ENCODE results near the gene CFDP1. TPM values are rescaled to one million over a fixed set of nuclear protein-coding genes. Genes with fewer than 3 reads are reported as not detected.

CFDP1 gene
- total RNA-seq = 10 to 100 TPM; 42.4 to 43.7 TPM

- ChIA-PET POLR2A (no interaction called here), CTCF (interaction anchor here (0.6 to 2.4 kb wide), 6 partner anchors 11 to 234 kb away, joined by 3 to 9 read pairs (median 4); no protein-coding TSS in a partner anchor)
- peak; percentile 97 for DNase-seq
- Mint-ChIP-seq H3K9me3 (no peaks in the 10 kb centered on the region), H3K4me1 (peaks cover 41% of the 10 kb centered on the region), H3K27me3 (no peaks in the 10 kb centered on the region), H3K27ac (peak within 1 kb of the TSS; percentile 99), H3K36me3 (ENCODE audit: low read depth) (peaks cover 11% of the 10 kb centered on the region), H3K4me3 (peak within 1 kb of the TSS; percentile 90)
Observed at GRCh38 chr16:75432828-75433731, at the start of gene CFDP1. TSS of gene CFDP1 (minus strand) at chr16:75433503. CDS start at chr16:75433352, 151 bp downstream.

GRCh38 chr16:75482434-75483205, 49.3 kb upstream of the CFDP1 start:
- ChIA-PET CTCF (interaction anchor here (0.6 to 1.8 kb wide), 5 partner anchors 12 to 597 kb away, joined by 3 to 7 read pairs (median 4); partner anchors contain the start of gene CHST6), POLR2A (no interaction called here)
- Mint-ChIP-seq H3K4me1 (peaks cover 5% of the 10 kb centered on the region), H3K27ac (no peak overlapping the region), H3K27me3 (peaks cover 6% of the 10 kb centered on the region), H3K9me3 (no peaks in the 10 kb centered on the region), H3K36me3 (ENCODE audit: low read depth) (no peaks in the 10 kb centered on the region), H3K4me3 (no peak overlapping the region)
- no peak for DNase-seq

DNA sequence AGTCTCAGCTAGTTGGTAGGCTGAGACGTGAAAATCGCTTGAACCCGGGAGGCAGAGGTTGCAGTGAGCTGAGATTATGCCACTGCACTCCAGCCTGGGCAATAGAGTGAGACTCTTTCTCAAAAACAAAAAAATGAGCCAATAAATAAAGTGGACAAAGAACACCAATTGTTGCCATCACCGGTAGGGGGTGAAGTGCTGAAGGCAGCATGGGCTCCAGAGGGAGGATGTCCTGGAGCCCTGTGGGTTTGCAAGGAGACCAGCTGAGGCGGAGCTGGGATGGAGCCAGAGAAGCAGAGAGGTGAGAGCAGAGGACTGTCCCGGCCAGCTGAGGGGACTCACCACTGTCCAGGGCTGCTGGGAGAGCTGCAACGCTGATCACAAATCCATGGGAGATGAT, 48.2 kb upstream of the CFDP1 start:
- no peak overlapping the region for H3K4me3 Mint-ChIP-seq
- H3K4me1 Mint-ChIP-seq = peaks cover 5% of the 10 kb centered on the region
- no peaks in the 10 kb centered on the region for H3K9me3 Mint-ChIP-seq
- DNase-seq = no peak
- peaks cover 6% of the 10 kb centered on the region for H3K27me3 Mint-ChIP-seq
- ChIA-PET CTCF (interaction anchor here (0.6 to 1.8 kb wide), 5 partner anchors 13 to 893 kb away, joined by 3 to 7 read pairs (median 5); partner anchors contain the start of gene CHST6), POLR2A (no interaction called here)
- no peaks in the 10 kb centered on the region for H3K36me3 Mint-ChIP-seq (ENCODE audit: low read depth)
- no peak overlapping the region for H3K27ac Mint-ChIP-seq

DNA sequence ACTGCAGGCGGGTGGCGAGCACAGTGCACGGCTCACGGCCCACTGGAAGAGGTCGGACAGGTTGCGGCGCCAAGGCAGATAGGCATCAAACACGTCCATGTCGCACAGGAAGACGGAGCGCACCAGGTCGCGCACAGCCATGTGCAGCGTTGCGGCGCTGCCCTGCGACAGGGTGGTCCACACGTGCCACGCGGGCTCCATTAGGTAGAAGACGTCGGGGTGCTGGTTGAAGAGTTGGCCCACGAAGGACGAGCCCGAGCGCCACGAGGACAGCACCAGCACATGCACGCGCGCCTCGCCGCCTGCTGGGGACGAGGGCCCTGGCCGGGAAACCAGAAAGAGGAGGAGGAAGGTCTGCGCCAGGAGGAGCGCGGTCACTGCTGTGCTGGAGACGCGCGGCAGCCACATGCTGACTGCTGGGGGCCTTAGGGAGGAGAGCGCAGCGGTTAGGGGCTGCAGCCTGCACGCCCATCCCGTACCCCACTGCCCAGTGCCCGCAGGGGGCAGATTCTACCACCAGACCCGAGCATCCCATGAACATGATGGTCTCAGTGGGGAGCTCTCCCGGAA, 46.2 kb upstream of the CFDP1 start:
- no peak overlapping the region for H3K27ac Mint-ChIP-seq
- H3K4me3 Mint-ChIP-seq = no peak overlapping the region
- CTCF ChIA-PET = no interaction called here
- POLR2A ChIA-PET = no interaction called here
- no peak for DNase-seq
- peaks cover 6% of the 10 kb centered on the region for H3K27me3 Mint-ChIP-seq
- H3K9me3 Mint-ChIP-seq = no peaks in the 10 kb centered on the region
- H3K4me1 Mint-ChIP-seq = peaks cover 2% of the 10 kb centered on the region
- H3K36me3 Mint-ChIP-seq (ENCODE audit: low read depth) = no peaks in the 10 kb centered on the region

DNA sequence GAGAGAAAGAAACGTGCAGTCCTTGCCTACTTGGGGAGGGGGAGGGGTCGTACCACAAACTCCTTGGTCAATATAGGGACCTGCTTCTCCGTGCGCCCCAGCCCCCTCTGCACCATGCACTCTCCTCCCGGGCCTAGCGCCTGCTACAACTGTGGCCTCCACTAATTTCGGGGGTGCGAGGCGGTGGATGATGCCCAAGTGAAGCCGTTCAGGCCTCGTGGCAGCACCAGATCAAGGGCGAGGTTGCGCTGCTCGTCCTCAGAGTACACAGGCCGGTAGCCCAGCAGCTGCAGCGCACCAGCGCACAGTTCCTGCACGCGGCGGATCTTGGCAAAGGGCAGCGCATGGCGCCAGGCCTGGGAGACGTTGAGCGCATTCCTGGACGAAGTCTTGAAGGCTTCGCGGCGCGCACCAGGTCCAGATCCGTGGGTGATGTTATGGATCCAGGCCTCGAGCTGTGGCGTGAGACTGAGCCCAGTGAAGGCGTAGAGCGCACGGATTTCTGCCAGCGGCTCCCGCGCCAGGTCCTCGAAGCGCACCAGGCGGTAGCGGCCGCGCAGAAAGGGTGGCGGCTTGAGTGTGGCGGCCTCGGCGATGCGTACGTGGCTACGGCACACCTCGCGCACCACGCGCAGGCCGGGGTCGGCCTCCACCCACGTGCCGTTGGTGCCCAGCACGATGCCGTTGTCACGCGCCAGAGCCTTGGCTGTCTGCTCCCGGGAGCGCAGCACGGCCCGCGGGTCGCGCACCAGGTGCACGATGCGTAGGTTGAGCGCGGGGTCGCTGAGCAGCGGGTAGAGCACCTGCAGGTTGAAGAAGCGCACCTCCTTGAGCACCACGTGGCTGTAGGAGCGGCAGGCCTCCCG, 45.4 kb upstream of the CFDP1 start:
- CTCF ChIA-PET = interaction anchor here (1.6 kb wide), 1 partner anchor 14 kb away, joined by 5 read pairs; no protein-coding TSS in a partner anchor
- H3K27me3 Mint-ChIP-seq = peaks cover 6% of the 10 kb centered on the region
- no peak overlapping the region for H3K27ac Mint-ChIP-seq
- no peak overlapping the region for H3K4me3 Mint-ChIP-seq
- no peak for DNase-seq
- POLR2A ChIA-PET = no interaction called here
- peaks cover 2% of the 10 kb centered on the region for H3K4me1 Mint-ChIP-seq
- no peaks in the 10 kb centered on the region for H3K9me3 Mint-ChIP-seq
- H3K36me3 Mint-ChIP-seq (ENCODE audit: low read depth) = no peaks in the 10 kb centered on the region

GRCh38 chr16:75477680-75478473, 44.6 kb upstream of the CFDP1 start:
- no peaks in the 10 kb centered on the region for H3K9me3 Mint-ChIP-seq
- peaks cover 6% of the 10 kb centered on the region for H3K27me3 Mint-ChIP-seq
- H3K27ac Mint-ChIP-seq = no peak overlapping the region
- H3K36me3 Mint-ChIP-seq (ENCODE audit: low read depth) = no peaks in the 10 kb centered on the region
- POLR2A ChIA-PET = no interaction called here
- DNase-seq = no peak
- peaks cover 2% of the 10 kb centered on the region for H3K4me1 Mint-ChIP-seq
- no peak overlapping the region for H3K4me3 Mint-ChIP-seq
- CTCF ChIA-PET = interaction anchor here (0.8 to 1.9 kb wide), 3 partner anchors 13 to 39 kb away, joined by 3 to 8 read pairs (median 5); partner anchors contain the start of gene CHST6

- CTCF ChIA-PET = interaction anchor here (0.7 to 1.9 kb wide), 6 partner anchors 12 to 157 kb away, joined by 3 to 8 read pairs (median 4); partner anchors contain the start of gene CHST6
- POLR2A ChIA-PET = no interaction called here
- peaks cover 3% of the 10 kb centered on the region for H3K4me1 Mint-ChIP-seq
Observed at GRCh38 chr16:75476817-75477216, 43.5 kb upstream of the CFDP1 start.

GRCh38 chr16:75475420-75475847, 42.1 kb upstream of the CFDP1 start:
- Mint-ChIP-seq H3K4me1 (peaks cover 3% of the 10 kb centered on the region), H3K9me3 (no peaks in the 10 kb centered on the region), H3K4me3 (no peak overlapping the region), H3K36me3 (ENCODE audit: low read depth) (no peaks in the 10 kb centered on the region), H3K27me3 (peaks cover 6% of the 10 kb centered on the region), H3K27ac (no peak overlapping the region)
- no peak for DNase-seq
- ChIA-PET CTCF (interaction anchor here (1.6 kb wide), 1 partner anchor 10 kb away, joined by 4 read pairs; no protein-coding TSS in a partner anchor), POLR2A (no interaction called here)

More at GRCh38 chr16:75476817-75477216, 43.5 kb upstream of the CFDP1 start:
- DNase-seq = no peak
- peaks cover 6% of the 10 kb centered on the region for H3K27me3 Mint-ChIP-seq
- H3K4me3 Mint-ChIP-seq = no peak overlapping the region
- H3K27ac Mint-ChIP-seq = no peak overlapping the region
- H3K36me3 Mint-ChIP-seq (ENCODE audit: low read depth) = no peaks in the 10 kb centered on the region
- H3K9me3 Mint-ChIP-seq = no peaks in the 10 kb centered on the region

- H3K27me3 Mint-ChIP-seq = peaks cover 5% of the 10 kb centered on the region
- ChIA-PET POLR2A (no interaction called here), CTCF (interaction anchor here (1.1 to 1.9 kb wide), 5 partner anchors 8 to 291 kb away, joined by 3 to 5 read pairs (median 5); no protein-coding TSS in a partner anchor)
- no peaks in the 10 kb centered on the region for H3K36me3 Mint-ChIP-seq (ENCODE audit: low read depth)
- DNase-seq = no peak
- H3K4me3 Mint-ChIP-seq = no peak overlapping the region
- H3K27ac Mint-ChIP-seq = no peak overlapping the region
- H3K9me3 Mint-ChIP-seq = no peaks in the 10 kb centered on the region
- H3K4me1 Mint-ChIP-seq = peaks cover 2% of the 10 kb centered on the region
Observed at GRCh38 chr16:75472908-75473877, 39.9 kb upstream of the CFDP1 start.
